Measurements from ENCODE around the gene OR2Y1. TPM values are rescaled to one million over a fixed set of nuclear protein-coding genes. Genes with fewer than 3 reads are reported as not detected.
"Not testable (repeated sequence)": the region's sequence is repeated elsewhere in the genome, so short reads cannot be mapped to it uniquely, and the experiment has no call there.

The OR2Y1 gene
- total RNA-seq, 1 donor from 2014 or later = not detected

GRCh38 chr5:180744253-180744652 is 4.4 kb upstream of the OR2Y1 start:
- ATAC-seq (ENCODE audit: poor library complexity) = no peak
- intact Hi-C loops (cut with DNase I) = no loop called here
- DNase-seq = no peak

GRCh38 chr5:180742727-180743126 is 2.9 kb upstream of the OR2Y1 start:
- DNase-seq = no peak
- ATAC-seq (ENCODE audit: poor library complexity) = no peak

GRCh38 chr5:180740953-180741352 is 1.1 kb upstream of the OR2Y1 start:
- intact Hi-C loops (cut with DNase I); DNase-seq: not testable (repeated sequence)

More at GRCh38 chr5:180742727-180743126, 2.9 kb upstream of the OR2Y1 start:
- intact Hi-C loops (cut with DNase I) = no loop called here

GRCh38 chr5:180739271-180739670 is 587 bp downstream of the OR2Y1 start:
- ATAC-seq (ENCODE audit: poor library complexity) = no peak
- intact Hi-C loops (cut with DNase I) = no loop called here

More at GRCh38 chr5:180740953-180741352, 1.1 kb upstream of the OR2Y1 start:
- not testable (repeated sequence) for ATAC-seq (ENCODE audit: poor library complexity)

GRCh38 chr5:180736536-180736935 is 3.3 kb downstream of the OR2Y1 start:
- no peak for ATAC-seq (ENCODE audit: poor library complexity)

More at GRCh38 chr5:180739271-180739670, 587 bp downstream of the OR2Y1 start:
- DNase-seq = no peak

GRCh38 chr5:180724944-180725343 is 14.9 kb downstream of the OR2Y1 start:
- intact Hi-C loops (cut with DNase I) = no loop called here
- ATAC-seq (ENCODE audit: poor library complexity) (no peak), DNase-seq (no peak)

More at GRCh38 chr5:180736536-180736935, 3.3 kb downstream of the OR2Y1 start:
- DNase-seq = no peak
- intact Hi-C loops (cut with DNase I) = no loop called here

- ATAC-seq (ENCODE audit: poor library complexity) (no peak), DNase-seq (no peak)
- intact Hi-C loops (cut with DNase I) = no loop called here
Measured at GRCh38 chr5:180723936-180724335, 15.9 kb downstream of the OR2Y1 start.

GRCh38 chr5:180720486-180720885 is 19.4 kb downstream of the OR2Y1 start:
- DNase-seq = no peak
- no peak for ATAC-seq (ENCODE audit: poor library complexity)
- intact Hi-C loops (cut with DNase I) = no loop called here

- intact Hi-C loops (cut with DNase I) = no loop called here
- DNase-seq (no peak), ATAC-seq (ENCODE audit: poor library complexity) (no peak)
Measured at GRCh38 chr5:180719781-180720180, 20.1 kb downstream of the OR2Y1 start.

- intact Hi-C loops (cut with DNase I) = no loop called here
- no peak for ATAC-seq (ENCODE audit: poor library complexity)
- DNase-seq = no peak
Measured at GRCh38 chr5:180718810-180719453, 20.9 kb downstream of the OR2Y1 start.

GRCh38 chr5:180717989-180718388 is 21.9 kb downstream of the OR2Y1 start:
- intact Hi-C loops (cut with DNase I) = no loop called here

GRCh38 chr5:180704362-180704761 is 35.5 kb downstream of the OR2Y1 start:
- intact Hi-C loops (cut with DNase I) = no loop called here
- DNase-seq = no peak
- no peak for ATAC-seq (ENCODE audit: poor library complexity)

More at GRCh38 chr5:180717989-180718388, 21.9 kb downstream of the OR2Y1 start:
- DNase-seq (no peak), ATAC-seq (ENCODE audit: poor library complexity) (no peak)

GRCh38 chr5:180703912-180704311 is 35.9 kb downstream of the OR2Y1 start:
- DNase-seq = no peak
- no peak for ATAC-seq (ENCODE audit: poor library complexity)
- intact Hi-C loops (cut with DNase I) = no loop called here

- DNase-seq; intact Hi-C loops (cut with DNase I); ATAC-seq (ENCODE audit: poor library complexity): not testable (repeated sequence)
Measured at GRCh38 chr5:180703371-180703770, 36.5 kb downstream of the OR2Y1 start.

GRCh38 chr5:180700440-180700839 is 39.4 kb downstream of the OR2Y1 start:
- ATAC-seq (ENCODE audit: poor library complexity); DNase-seq; intact Hi-C loops (cut with DNase I): not testable (repeated sequence)

GRCh38 chr5:180699042-180699441 is 40.8 kb downstream of the OR2Y1 start:
- DNase-seq (no peak), ATAC-seq (ENCODE audit: poor library complexity) (no peak)
- intact Hi-C loops (cut with DNase I) = no loop called here

GRCh38 chr5:180696116-180696515 is 43.7 kb downstream of the OR2Y1 start:
- no peak for DNase-seq
- no peak for ATAC-seq (ENCODE audit: poor library complexity)
- intact Hi-C loops (cut with DNase I) = no loop called here

- intact Hi-C loops (cut with DNase I) = no loop called here
- no peak for ATAC-seq (ENCODE audit: poor library complexity)
- no peak for DNase-seq
Measured at GRCh38 chr5:180692429-180692828, 47.4 kb downstream of the OR2Y1 start.

GRCh38 chr5:180691046-180691445 is 48.8 kb downstream of the OR2Y1 start:
- intact Hi-C loops (cut with DNase I) = no loop called here
- ATAC-seq (ENCODE audit: poor library complexity) (no peak), DNase-seq (no peak)

GRCh38 chr5:180690562-180690961 is 49.3 kb downstream of the OR2Y1 start:
- ATAC-seq (ENCODE audit: poor library complexity) (no peak), DNase-seq (no peak)
- intact Hi-C loops (cut with DNase I) = no loop called here

GRCh38 chr5:180689775-180690174 is 50.1 kb downstream of the OR2Y1 start:
- intact Hi-C loops (cut with DNase I) = no loop called here
- DNase-seq (no peak), ATAC-seq (ENCODE audit: poor library complexity) (no peak)
